Measurements from ENCODE around the gene KREMEN2. TPM values are rescaled to one million over a fixed set of nuclear protein-coding genes. Genes with fewer than 3 reads are reported as not detected.

The KREMEN2 gene
- total and polyA plus RNA-seq, 2 of the 13 experiments (the other 11 are each of a cell fraction or from before 2014, with no cell fraction given), result 0.48 to 1.2 TPM

DNA sequence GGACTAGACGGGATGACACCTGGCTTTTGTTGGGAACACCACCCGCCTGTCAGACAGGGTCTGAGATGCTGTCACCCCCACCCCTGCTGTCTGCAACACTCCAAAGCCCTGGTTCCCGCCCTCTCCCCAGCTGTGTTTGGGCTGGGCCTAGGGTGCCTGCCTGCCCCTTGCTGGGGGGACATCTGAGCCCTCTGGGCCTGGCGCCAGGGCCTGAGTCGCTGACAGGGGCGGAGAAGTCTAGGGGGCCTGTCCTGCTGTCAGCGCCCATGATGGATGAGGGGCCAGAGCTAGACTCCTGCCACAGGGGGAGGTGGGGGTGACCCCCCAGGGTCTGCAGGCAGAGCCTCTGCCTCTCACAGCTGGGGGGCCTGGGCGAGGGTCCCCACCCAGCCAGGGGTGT, 23.8 kb downstream of the KREMEN2 start:
- Histone ChIP-seq H2AFZ (ENCODE audit: low read length) (no peak overlapping the region), H3K36me3 (replicated peaks in 1 of 2; ENCODE audit: control insufficient read depth in 1 of 2, insufficient read depth in 2 of 2, low read length in 2 of 2) (no peaks in the 10 kb centered on the region), H3K79me2 (ENCODE audit: insufficient read depth, low read length) (no peaks in the 10 kb centered on the region), H3K27me3 (ENCODE audit: control insufficient read depth in 1 of 2, insufficient read depth in 2 of 2, low read length in 2 of 2) (peaks cover 19 to 60% of the 10 kb centered on the region in 2 experiments), H3K4me3 (replicated peaks in 1 of 3; ENCODE audit: insufficient read depth in 1 of 3, low read depth in 2 of 3, low read length in 3 of 3) (no peak overlapping the region), H3K9me3 (ENCODE audit: low read length) (no peaks in the 10 kb centered on the region), H4K20me1 (ENCODE audit: insufficient read depth, low read length) (no peaks in the 10 kb centered on the region), H3K4me1 (ENCODE audit: insufficient read depth, low read length) (peaks cover 22% of the 10 kb centered on the region), H3K9ac (ENCODE audit: insufficient read depth, low read depth, low read length) (no peak overlapping the region), H3K4me2 (ENCODE audit: low read depth, low read length) (no peak overlapping the region), H3K27ac (ENCODE audit: extremely low read length, insufficient read depth, low read length) (no peak overlapping the region)
- BruUV-seq (replicated peaks), result no TSS peak
- no CpG with 5 or more reads among the region's 8 CpGs for WGBS (ENCODE audit: low lambda C conversion rate)
- no peak for TF ChIP-seq PTBP1 (IDR thresholded peaks at IDR 0.05; ENCODE audit: low read depth, low read length, poor library complexity, severe bottlenecking)
- TF ChIP-seq KLF6 (CRISPR knock-in tag; IDR thresholded peaks at IDR 0.05), result no peak
- TF ChIP-seq ZNF816 (CRISPR knock-in tag; IDR thresholded peaks at IDR 0.05; ENCODE audit: borderline replicate concordance), result no peak
- TF ChIP-seq HOXD1 (CRISPR knock-in tag; IDR thresholded peaks at IDR 0.05), result peak; percentile 83
- no peak for TF ChIP-seq NR2F1 (CRISPR knock-in tag; IDR thresholded peaks at IDR 0.05)
- no peak for TF ChIP-seq NFKB2 (CRISPR knock-in tag; IDR thresholded peaks at IDR 0.05; ENCODE audit: borderline replicate concordance)
- TF ChIP-seq POLR2G (IDR thresholded peaks at IDR 0.05; ENCODE audit: low read depth, low read length), result no peak
- TF ChIP-seq ARID5B (CRISPR knock-in tag; IDR thresholded peaks at IDR 0.05), result no peak
- in situ Hi-C loops (cut with HindIII; ENCODE audit: extremely low pct_ligation_motif_present, low pct_unique_long_range_greater_than_20kb) (no loop called here), intact Hi-C loops (cut with micrococcal nuclease; ENCODE audit: unreplicated experiment) (no loop called here)
- CTCF ChIA-PET (ENCODE audit: low intra/inter-chr PET ratio, low total read pairs), result no interaction called here
- DNase-seq (ENCODE audit: low spot score) (no peak), FAIRE-seq (no peak), ATAC-seq (no peak)
- POLR2A ChIA-PET, result no interaction called here

All from HepG2 (cell line).